Upper lobe of right lung (tissue), 1 donor: ENCODE measurements around the gene KRTAP4-16. TPM values are rescaled to one million over a fixed set of nuclear protein-coding genes. Genes with fewer than 3 reads are reported as not detected.
"Not testable (repeated sequence)": the region's sequence is repeated elsewhere in the genome, so short reads cannot be mapped to it uniquely, and the experiment has no call there.

ENCODE experiments used
- ATAC-seq: fragments of 200-7000 bp; cut with Tn5 transposase; one replicate; pipeline ENCODE4 v1.9.1; 2020; ENCODE audit warnings: mild to moderate bottlenecking, moderate library complexity
- DNase-seq: peaks from one replicate; pipeline ENCODE4 v3.0.0-alpha.2; 2020
- H3K27ac ChIP-seq: fragments of 200-600 bp; one replicate; pipeline ENCODE4 v1.8.0; 2022
- H3K27me3 ChIP-seq: fragments of 200-600 bp; one replicate; pipeline ENCODE4 v1.8.0; 2022; ENCODE audit warnings: mild to moderate bottlenecking
- H3K36me3 ChIP-seq: fragments of 200-600 bp; one replicate; pipeline ENCODE4 v1.8.0; 2022
- H3K4me1 ChIP-seq: fragments of 200-600 bp; one replicate; pipeline ENCODE4 v1.8.0; 2022
- H3K4me3 ChIP-seq: fragments of 200-600 bp; one replicate; pipeline ENCODE4 v1.8.0; 2022; ENCODE audit warnings: mild to moderate bottlenecking
- H3K9me3 ChIP-seq: fragments of 200-600 bp; one replicate; pipeline ENCODE4 v1.8.0; 2022
- CTCF ChIP-seq: fragments of 200-600 bp; IDR thresholded peaks from one replicate; pipeline ENCODE4 v1.8.0; 2022; ENCODE audit warnings: antibody characterized with exemption
- intact Hi-C: fragments of 100-400 bp; cut with DNase I; formaldehyde crosslinking; loops from one replicate; pipeline ENCODE4 v1.11.0; 2022
- total RNA-seq: library from RNA; stranded (reverse); fragmentation: NEBNext Ultra II Directional; extraction: Animal tissue kit (Norgen Biotek cat#: 25700); gene quantifications from one replicate; pipeline ENCODE4 v1.2.1, GENCODE V29; 2021
- donor health status: DM: no; HTN: yes; CAD: no; lungs with severe emphysema.

KRTAP4-16 gene
- total RNA-seq, 1 donor from 2014 or later: not detected

- no peak overlapping the region for H3K27ac ChIP-seq
- no peak for ATAC-seq
- H3K4me1 ChIP-seq: no peaks in the 10 kb centered on the region
These were observed 16.7 kb upstream of the KRTAP4-16 start for GRCh38 chr17:41118721-41119120.

GRCh38 chr17:41117846-41118386, 15.9 kb upstream of the KRTAP4-16 start, which contains the start of gene KRTAP4-11:
KRTAP4-11 (minus strand) TSS chr17:41118373; CDS start chr17:41118315, 58 bp downstream.
- H3K4me1 ChIP-seq, ATAC-seq, H3K9me3 ChIP-seq, DNase-seq, H3K36me3 ChIP-seq, H3K27ac ChIP-seq, intact Hi-C loops, H3K4me3 ChIP-seq, H3K27me3 ChIP-seq: not testable (repeated sequence)

More at GRCh38 chr17:41118721-41119120, 16.7 kb upstream of the KRTAP4-16 start:
- intact Hi-C loops: no loop called here
- Histone ChIP-seq H3K4me3 (no peak overlapping the region), H3K9me3 (no peaks in the 10 kb centered on the region), H3K27me3 (no peaks in the 10 kb centered on the region), H3K36me3 (no peaks in the 10 kb centered on the region)
- TF ChIP-seq CTCF: no peak
- DNase-seq: no peak

- H3K36me3 ChIP-seq: no peaks in the 10 kb centered on the region
- DNase-seq (no peak), ATAC-seq (no peak)
- H3K27me3 ChIP-seq: no peaks in the 10 kb centered on the region
- no peak overlapping the region for H3K27ac ChIP-seq
- H3K4me1 ChIP-seq: no peaks in the 10 kb centered on the region
- TF ChIP-seq CTCF: no peak
- H3K9me3 ChIP-seq: no peaks in the 10 kb centered on the region
- H3K4me3 ChIP-seq: no peak overlapping the region
- intact Hi-C loops: no loop called here
These were observed 14.3 kb upstream of the KRTAP4-16 start for GRCh38 chr17:41116297-41116696.

- no peak for TF ChIP-seq CTCF
- H3K27me3 ChIP-seq: no peaks in the 10 kb centered on the region
- H3K36me3 ChIP-seq: no peaks in the 10 kb centered on the region
- DNase-seq: no peak
- no peak overlapping the region for H3K4me3 ChIP-seq
- H3K9me3 ChIP-seq: no peaks in the 10 kb centered on the region
- intact Hi-C loops: no loop called here
- no peaks in the 10 kb centered on the region for H3K4me1 ChIP-seq
- no peak overlapping the region for H3K27ac ChIP-seq
- ATAC-seq: no peak
These were observed 9.3 kb upstream of the KRTAP4-16 start for GRCh38 chr17:41111151-41111885.

GRCh38 chr17:41108728-41109386, 6.8 kb upstream of the KRTAP4-16 start:
- H3K9me3 ChIP-seq, intact Hi-C loops, H3K4me3 ChIP-seq, H3K27me3 ChIP-seq, H3K27ac ChIP-seq, H3K36me3 ChIP-seq, DNase-seq, H3K4me1 ChIP-seq, ATAC-seq: not testable (repeated sequence)

- intact Hi-C loops: no loop called here
- H3K27ac ChIP-seq: no peak overlapping the region
- H3K4me1 ChIP-seq: no peaks in the 10 kb centered on the region
- H3K4me3 ChIP-seq: no peak overlapping the region
- H3K9me3 ChIP-seq: no peaks in the 10 kb centered on the region
- no peaks in the 10 kb centered on the region for H3K36me3 ChIP-seq
- H3K27me3 ChIP-seq: no peaks in the 10 kb centered on the region
- no peak for TF ChIP-seq CTCF
- DNase-seq (no peak), ATAC-seq (no peak)
These were observed 6.0 kb upstream of the KRTAP4-16 start for GRCh38 chr17:41107941-41108450.

- DNase-seq, H3K4me1 ChIP-seq, H3K9me3 ChIP-seq, intact Hi-C loops, H3K27ac ChIP-seq, H3K36me3 ChIP-seq, H3K27me3 ChIP-seq, ATAC-seq, H3K4me3 ChIP-seq: not testable (repeated sequence)
These were observed 3.3 kb upstream of the KRTAP4-16 start, which contains the start of gene KRTAP4-9 for GRCh38 chr17:41105347-41105746. KRTAP4-9 (plus strand) TSS chr17:41105389; CDS start chr17:41105389, 0 bp downstream.

- not testable (repeated sequence) for H3K4me1 ChIP-seq, ATAC-seq
These were observed 2.5 kb upstream of the KRTAP4-16 start for GRCh38 chr17:41104386-41105038.

More at GRCh38 chr17:41104386-41105038, 2.5 kb upstream of the KRTAP4-16 start:
- intact Hi-C loops, H3K27me3 ChIP-seq, H3K36me3 ChIP-seq, H3K9me3 ChIP-seq, H3K27ac ChIP-seq, DNase-seq, H3K4me3 ChIP-seq: not testable (repeated sequence)
